Kidney tubule cell (primary cell): ENCODE results near the gene GNGT2.
A peak's percentile ranks its signal among the peaks of the same experiment; 100 is the strongest.

Experiments used
- DNase-seq: peaks from one replicate; pipeline ENCODE4 v3.0.0-alpha.2; 2018; ENCODE audit warnings: low spot score

Gene GNGT2

GRCh38 chr17:49168706-49169105 is 41.7 kb downstream of the GNGT2 start:
- no peak for DNase-seq

GRCh38 chr17:49165143-49165542 is 45.2 kb downstream of the GNGT2 start:
- no peak for DNase-seq

- DNase-seq, result peak; percentile 25
Observed at GRCh38 chr17:49162866-49163265, 47.5 kb downstream of the GNGT2 start.

GRCh38 chr17:49157784-49158183 is 52.6 kb downstream of the GNGT2 start:
- peak; percentile 74 for DNase-seq

- peak; percentile 7 for DNase-seq
Observed at GRCh38 chr17:49156256-49156655, 54.1 kb downstream of the GNGT2 start.
